ENCODE data around the gene CRACDL. TPM values are rescaled to one million over a fixed set of nuclear protein-coding genes. Genes with fewer than 3 reads are reported as not detected.

Gene CRACDL
- total and polyA plus RNA-seq, 2 of the 13 experiments (the other 11 are each of a cell fraction or from before 2014, with no cell fraction given) = 0.15 to 0.26 TPM

DNA sequence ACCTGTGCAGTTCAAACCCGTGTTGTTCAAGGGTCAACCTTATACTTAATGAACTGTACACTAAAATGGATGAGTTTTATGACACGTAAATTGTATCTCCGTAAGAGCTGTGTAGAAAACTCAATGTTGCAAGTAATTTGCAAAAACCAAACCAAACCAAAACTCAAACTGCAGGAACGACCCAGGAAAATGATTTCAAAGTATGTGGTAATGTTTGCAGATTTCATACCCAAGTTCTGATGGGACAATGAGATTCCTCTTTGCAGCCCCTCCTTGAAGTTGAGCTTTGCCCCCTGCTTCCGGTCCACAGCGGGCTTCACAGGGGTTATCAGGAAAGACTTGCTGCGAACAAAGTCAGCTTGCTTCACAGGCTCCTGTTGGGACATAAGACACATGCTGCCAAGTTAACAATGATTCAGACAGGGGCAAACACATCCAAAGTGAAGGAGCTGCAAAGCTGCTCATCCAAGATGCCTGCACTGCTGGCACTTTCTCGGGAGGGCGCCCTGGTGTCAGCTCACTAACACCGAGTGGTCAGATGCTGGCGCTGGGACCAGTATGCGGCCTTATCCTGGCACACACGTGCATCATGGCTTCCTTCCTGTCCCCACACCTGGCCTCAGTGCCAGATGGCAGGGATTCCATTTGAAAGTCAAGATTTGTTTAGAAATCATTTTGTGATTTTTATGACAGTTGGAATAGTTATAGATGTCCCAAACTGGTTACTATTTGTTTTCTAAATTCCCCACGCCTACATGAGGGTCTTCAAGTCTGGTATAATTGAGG lies 139.9 kb downstream of the CRACDL start (continued):
- TF ChIP-seq, protein P1, sequence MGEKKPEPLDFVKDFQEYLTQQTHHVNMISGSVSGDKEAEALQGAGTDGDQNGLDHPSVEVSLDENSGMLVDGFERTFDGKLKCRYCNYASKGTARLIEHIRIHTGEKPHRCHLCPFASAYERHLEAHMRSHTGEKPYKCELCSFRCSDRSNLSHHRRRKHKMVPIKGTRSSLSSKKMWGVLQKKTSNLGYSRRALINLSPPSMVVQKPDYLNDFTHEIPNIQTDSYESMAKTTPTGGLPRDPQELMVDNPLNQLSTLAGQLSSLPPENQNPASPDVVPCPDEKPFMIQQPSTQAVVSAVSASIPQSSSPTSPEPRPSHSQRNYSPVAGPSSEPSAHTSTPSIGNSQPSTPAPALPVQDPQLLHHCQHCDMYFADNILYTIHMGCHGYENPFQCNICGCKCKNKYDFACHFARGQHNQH (CRISPR knock-in tag; IDR thresholded peaks at IDR 0.05) = peak; percentile 97
- TF ChIP-seq RFX5 (IDR thresholded peaks at IDR 0.05; ENCODE audit: low read depth, low read length) (no peak), IKZF4 (CRISPR knock-in tag; IDR thresholded peaks at IDR 0.05; ENCODE audit: borderline replicate concordance, low read depth, not compliant biosample characterization) (peak; percentile 75), ZBTB21 (CRISPR knock-in tag; IDR thresholded peaks at IDR 0.05) (peak; percentile 70; the same call in 1 of the 2 replicates), ZBTB20 (CRISPR knock-in tag; IDR thresholded peaks at IDR 0.05; ENCODE audit: borderline replicate concordance, low read depth) (peak; percentile 82; the same call in 1 of the 2 replicates), SALL1 (CRISPR knock-in tag; IDR thresholded peaks at IDR 0.05) (peak; percentile 100), POLR2AphosphoS2 (IDR thresholded peaks at IDR 0.05; ENCODE audit: low read depth, low read length) (no peak), RBFOX2 (IDR thresholded peaks at IDR 0.05; ENCODE audit: low read depth, low read length) (peak; percentile 70)
- TF ChIP-seq, protein P2, sequence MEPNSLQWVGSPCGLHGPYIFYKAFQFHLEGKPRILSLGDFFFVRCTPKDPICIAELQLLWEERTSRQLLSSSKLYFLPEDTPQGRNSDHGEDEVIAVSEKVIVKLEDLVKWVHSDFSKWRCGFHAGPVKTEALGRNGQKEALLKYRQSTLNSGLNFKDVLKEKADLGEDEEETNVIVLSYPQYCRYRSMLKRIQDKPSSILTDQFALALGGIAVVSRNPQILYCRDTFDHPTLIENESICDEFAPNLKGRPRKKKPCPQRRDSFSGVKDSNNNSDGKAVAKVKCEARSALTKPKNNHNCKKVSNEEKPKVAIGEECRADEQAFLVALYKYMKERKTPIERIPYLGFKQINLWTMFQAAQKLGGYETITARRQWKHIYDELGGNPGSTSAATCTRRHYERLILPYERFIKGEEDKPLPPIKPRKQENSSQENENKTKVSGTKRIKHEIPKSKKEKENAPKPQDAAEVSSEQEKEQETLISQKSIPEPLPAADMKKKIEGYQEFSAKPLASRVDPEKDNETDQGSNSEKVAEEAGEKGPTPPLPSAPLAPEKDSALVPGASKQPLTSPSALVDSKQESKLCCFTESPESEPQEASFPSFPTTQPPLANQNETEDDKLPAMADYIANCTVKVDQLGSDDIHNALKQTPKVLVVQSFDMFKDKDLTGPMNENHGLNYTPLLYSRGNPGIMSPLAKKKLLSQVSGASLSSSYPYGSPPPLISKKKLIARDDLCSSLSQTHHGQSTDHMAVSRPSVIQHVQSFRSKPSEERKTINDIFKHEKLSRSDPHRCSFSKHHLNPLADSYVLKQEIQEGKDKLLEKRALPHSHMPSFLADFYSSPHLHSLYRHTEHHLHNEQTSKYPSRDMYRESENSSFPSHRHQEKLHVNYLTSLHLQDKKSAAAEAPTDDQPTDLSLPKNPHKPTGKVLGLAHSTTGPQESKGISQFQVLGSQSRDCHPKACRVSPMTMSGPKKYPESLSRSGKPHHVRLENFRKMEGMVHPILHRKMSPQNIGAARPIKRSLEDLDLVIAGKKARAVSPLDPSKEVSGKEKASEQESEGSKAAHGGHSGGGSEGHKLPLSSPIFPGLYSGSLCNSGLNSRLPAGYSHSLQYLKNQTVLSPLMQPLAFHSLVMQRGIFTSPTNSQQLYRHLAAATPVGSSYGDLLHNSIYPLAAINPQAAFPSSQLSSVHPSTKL (CRISPR knock-in tag; IDR thresholded peaks at IDR 0.05) = peak; percentile 99
- TF ChIP-seq, protein P3, sequence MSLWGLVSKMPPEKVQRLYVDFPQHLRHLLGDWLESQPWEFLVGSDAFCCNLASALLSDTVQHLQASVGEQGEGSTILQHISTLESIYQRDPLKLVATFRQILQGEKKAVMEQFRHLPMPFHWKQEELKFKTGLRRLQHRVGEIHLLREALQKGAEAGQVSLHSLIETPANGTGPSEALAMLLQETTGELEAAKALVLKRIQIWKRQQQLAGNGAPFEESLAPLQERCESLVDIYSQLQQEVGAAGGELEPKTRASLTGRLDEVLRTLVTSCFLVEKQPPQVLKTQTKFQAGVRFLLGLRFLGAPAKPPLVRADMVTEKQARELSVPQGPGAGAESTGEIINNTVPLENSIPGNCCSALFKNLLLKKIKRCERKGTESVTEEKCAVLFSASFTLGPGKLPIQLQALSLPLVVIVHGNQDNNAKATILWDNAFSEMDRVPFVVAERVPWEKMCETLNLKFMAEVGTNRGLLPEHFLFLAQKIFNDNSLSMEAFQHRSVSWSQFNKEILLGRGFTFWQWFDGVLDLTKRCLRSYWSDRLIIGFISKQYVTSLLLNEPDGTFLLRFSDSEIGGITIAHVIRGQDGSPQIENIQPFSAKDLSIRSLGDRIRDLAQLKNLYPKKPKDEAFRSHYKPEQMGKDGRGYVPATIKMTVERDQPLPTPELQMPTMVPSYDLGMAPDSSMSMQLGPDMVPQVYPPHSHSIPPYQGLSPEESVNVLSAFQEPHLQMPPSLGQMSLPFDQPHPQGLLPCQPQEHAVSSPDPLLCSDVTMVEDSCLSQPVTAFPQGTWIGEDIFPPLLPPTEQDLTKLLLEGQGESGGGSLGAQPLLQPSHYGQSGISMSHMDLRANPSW (CRISPR knock-in tag; IDR thresholded peaks at IDR 0.05; ENCODE audit: borderline replicate concordance) = peak; percentile 88
- TF ChIP-seq, protein P4, sequence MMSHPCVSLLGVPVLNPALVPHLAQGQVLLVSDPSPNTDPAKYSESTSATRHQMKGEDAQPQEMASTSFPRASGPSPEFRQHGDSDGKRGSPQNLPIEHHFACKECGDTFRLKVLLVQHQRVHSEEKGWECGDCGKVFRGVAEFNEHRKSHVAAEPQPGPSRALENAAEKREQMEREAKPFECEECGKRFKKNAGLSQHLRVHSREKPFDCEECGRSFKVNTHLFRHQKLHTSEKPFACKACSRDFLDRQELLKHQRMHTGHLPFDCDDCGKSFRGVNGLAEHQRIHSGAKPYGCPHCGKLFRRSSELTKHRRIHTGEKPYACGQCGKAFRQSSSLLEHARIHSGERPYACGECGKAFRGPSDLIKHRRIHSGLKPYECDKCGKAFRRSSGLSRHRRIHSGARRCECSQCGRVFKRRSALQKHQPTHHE (CRISPR knock-in tag; IDR thresholded peaks at IDR 0.05; ENCODE audit: borderline replicate concordance) = 0 out of 2 replicates have a peak, but pooled peaks have one; percentile 84
- TF ChIP-seq, protein P5, sequence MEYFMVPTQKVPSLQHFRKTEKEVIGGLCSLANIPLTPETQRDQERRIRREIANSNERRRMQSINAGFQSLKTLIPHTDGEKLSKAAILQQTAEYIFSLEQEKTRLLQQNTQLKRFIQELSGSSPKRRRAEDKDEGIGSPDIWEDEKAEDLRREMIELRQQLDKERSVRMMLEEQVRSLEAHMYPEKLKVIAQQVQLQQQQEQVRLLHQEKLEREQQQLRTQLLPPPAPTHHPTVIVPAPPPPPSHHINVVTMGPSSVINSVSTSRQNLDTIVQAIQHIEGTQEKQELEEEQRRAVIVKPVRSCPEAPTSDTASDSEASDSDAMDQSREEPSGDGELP (IDR thresholded peaks at IDR 0.05; ENCODE audit: borderline replicate concordance, low read depth) = peak; percentile 79
- TF ChIP-seq, protein P6, sequence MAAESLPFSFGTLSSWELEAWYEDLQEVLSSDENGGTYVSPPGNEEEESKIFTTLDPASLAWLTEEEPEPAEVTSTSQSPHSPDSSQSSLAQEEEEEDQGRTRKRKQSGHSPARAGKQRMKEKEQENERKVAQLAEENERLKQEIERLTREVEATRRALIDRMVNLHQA (CRISPR knock-in tag; IDR thresholded peaks at IDR 0.05) = peak; percentile 95
- TF ChIP-seq, protein P7, sequence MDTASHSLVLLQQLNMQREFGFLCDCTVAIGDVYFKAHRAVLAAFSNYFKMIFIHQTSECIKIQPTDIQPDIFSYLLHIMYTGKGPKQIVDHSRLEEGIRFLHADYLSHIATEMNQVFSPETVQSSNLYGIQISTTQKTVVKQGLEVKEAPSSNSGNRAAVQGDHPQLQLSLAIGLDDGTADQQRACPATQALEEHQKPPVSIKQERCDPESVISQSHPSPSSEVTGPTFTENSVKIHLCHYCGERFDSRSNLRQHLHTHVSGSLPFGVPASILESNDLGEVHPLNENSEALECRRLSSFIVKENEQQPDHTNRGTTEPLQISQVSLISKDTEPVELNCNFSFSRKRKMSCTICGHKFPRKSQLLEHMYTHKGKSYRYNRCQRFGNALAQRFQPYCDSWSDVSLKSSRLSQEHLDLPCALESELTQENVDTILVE (CRISPR knock-in tag; IDR thresholded peaks at IDR 0.05) = peak; percentile 92
